HG03175 (cell line): Measurements from ENCODE around the gene CAPZA1.

Experiments
- ATAC-seq: cut with Tn5 transposase; IDR thresholded peaks from one replicate; pipeline ENCODE4 v1.9.1; 2021; ENCODE audit warnings: mild to moderate bottlenecking, moderate library complexity; ENCODE audit not compliant: unreplicated experiment

The CAPZA1 gene

DNA sequence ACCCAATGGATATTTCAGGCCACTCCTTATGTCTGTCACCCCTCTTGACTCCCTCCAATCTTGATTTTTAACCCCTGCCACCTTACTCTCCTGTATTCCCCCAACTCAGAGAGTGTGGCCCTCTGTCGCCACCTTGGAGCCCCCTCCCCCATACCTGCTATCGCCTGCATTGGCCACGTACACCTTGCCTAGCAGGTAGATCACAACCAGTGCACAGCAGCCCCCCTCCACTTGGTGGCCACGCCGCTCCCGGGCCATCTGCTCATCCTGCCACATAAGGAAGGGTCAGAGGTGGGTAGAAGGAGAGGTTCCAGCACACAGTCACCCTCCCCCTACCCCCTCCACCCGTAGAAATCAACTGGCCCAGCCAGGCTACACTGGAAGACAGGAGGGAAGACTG, 92.6 kb downstream of the CAPZA1 start:
- ATAC-seq, result no peak

DNA sequence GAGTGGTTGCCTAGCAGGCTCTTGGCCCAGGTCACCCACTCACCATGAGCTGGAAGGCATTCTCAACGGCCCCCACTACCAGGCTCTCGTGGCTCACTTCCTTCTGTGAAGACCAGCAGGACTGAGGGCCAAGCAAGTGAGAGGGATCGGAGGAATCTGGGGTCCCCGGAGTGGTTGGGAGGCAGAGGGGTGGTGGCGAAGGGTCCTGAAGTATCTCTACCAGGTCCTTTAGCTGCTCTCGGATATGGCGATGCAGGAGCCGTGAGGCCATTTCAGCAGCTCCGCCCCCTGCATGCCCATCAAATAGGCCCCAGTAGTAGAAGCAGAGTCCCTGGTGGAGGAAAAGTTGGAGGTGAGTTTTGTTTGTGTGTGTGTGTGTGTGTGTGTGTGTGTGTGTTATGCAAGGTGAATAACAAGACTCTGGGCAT, 93.1 kb downstream of the CAPZA1 start:
- no peak for ATAC-seq

DNA sequence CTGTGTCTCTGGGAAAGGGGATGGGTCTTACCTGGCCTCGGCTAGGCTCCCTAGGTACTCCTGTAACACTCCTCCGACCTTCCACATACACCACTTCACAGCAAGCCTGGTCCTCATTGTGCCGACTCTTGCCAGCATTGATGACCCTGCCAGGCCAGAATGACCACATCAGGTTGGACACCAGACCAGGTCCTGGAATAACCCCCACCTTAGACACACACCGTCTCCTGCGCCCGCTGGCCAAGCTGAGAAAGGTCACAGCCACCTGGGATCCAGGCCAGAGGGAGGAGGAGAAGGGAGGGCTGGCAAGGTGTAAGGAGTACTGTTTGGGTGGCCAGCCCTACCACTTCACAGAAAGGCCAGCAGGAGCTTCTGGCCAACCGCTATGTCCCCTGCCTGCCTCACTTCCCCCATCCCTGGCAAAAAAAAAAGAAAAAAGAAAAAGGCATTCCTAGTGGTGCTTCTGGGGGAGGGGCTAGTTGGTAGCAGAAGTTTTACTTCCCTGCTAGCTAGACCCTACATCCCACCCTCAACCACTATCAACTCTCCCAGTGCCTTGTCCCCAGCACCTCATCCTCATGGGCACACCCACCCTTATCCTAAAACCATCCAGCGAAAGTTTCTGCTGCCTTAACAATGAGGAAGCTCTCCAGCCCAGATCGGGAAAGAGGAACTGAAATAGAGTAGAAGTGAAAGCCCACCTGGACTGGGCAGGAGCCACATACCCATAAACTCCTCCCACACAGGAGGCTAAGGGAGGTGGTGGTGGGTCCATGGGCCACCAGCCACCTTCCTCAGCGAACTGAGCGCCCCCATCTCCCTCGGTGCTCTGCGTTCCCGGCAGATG, 94.1 kb downstream of the CAPZA1 start:
- no peak for ATAC-seq

DNA sequence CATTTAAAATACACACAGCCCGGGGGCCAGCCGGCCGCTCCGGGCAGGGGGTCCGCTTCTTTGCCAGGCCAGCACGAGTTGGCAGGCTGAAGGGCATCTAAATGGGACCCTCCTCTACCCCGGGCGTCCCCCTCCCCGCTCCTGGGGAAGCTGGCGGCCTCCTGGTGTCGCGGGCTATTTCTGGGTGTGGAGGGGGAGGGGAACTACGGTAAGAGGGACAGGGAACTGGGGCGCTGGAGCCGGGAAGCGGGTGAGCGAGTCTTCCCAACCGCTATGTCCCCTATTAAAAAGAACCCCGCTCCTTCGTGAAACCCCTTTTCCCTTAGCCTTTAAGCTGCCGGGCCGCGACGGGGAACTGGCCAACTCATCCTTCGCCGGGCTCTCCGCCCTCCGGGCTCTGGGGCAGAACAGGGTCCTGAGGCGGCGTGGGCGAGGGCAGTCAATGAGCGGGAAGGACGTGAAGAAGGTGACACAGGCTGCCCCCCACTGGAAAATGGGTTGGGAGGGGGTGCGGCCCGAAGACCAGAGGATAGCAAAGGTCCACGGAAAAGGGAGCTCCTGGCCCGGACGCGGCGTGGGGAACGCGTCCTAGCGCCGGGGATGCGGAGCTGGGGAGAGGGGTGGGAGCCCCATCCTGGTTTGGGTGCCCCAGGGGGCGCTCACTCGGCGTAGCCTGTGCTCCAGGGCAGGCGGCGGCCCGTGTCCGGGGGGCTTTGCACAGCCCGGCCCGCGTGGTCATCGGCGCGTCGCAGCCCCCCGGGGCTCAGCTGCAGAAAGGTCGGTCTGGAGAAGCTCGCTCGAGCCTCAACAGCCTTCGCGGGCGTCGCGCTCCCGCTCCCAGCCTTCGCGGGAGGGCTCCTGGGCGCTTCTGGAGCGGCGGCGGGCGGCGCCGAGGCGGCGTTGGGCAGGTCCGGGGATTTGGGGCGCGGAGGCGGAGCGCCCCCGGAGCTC, 95.0 kb downstream of the CAPZA1 start:
- peak; percentile 20 for ATAC-seq

DNA sequence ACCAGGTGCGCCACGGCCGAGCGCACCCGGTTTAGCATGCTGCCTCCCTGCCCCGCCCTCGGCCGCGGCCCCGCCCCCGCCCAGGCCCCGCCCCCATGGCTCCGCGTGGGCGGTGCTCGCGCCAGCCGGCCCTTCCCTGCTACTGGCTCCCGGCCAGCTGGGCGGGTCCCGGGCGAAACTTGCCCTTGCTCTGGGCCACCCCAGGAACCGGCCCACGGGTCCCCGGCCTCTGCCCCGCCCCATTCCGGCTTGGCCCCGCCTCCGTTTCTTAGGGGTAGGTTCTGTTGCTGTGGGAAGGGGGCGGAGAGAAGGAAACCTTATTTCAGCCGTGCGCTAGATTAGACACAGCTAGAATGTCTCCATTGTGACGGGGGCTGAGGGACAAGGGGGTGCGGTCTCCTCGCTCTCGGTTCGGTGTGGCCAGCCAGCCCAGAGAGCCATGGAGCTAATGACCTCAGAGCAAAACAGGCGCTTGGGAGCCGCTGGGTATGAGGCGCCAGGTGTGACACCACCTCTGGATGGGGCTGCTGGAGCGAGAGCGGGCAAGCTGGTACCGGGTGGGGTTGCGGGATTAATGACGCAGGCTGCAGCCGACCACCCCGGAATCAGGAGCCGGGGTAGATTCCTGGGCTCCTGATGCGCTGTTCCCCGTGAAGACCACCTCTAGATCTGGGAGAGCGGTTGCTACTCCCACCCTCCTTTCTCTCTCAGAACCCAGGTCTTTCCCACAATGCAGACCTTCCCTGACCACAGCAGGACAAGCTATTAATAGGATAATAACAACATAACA, 95.8 kb downstream of the CAPZA1 start, which contains the start of gene PPM1J:
TSS of gene PPM1J (minus strand) at position 69 of the 790 bp plus-strand sequence. CDS start at position 38, 31 bp downstream.
- ATAC-seq, result peak; percentile 79

DNA sequence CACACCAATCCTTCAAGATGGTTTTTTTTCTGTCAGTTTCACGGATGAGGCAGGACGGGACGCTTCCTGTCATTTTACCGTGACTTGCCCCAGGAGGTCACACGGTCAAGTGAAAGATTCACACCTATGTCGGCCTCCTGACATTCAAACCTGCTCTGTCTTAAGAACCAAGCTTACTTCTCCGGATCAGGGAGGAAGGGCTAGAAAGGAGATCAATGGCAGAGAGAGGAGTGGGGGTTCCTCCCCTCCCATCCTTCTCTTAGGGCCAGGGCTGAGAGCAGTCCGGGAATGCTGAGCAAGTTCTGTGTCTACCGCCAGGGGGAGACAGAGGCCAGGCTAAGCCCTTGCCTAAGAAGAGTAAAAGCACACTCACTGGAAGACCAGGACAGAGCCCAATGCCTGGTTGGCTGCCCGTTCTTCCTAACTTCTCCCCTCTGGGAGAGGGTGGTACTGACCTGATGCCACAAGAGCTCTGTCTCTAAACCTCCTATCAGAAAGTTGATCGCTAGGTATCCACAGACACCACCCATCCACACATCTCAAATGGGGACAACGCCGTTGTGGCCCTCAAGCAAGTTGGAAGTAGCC, 96.6 kb downstream of the CAPZA1 start:
- ATAC-seq, result peak; percentile 26

DNA sequence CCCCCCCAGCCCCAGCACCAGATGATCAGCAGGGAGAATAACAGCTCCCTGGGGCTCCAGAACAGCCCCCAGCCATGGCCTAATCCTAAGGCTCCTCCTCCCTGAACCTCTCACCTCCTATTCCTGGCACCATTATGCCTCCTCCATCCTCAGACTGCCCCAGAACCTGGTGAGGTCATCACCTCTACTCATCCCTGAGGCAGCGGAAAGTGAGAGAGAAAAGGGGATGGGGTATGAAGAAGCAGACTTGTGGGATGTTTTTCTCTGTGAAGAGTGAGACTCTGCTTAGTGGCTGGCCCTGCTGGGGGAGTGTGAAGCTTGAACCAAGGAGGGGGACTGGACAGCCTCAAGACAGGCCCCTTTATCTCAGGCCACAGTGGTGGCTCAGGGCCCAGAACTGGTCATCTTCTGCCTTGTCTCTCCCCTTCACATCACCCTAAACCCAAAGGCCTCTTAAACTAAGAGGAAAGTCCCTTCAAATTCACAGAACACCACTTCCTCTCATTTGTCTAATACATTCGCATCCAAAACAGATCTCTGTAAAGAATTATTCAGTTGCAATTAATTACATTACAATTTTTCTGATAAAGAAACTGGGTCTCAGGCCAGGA, 97.7 kb downstream of the CAPZA1 start:
- ATAC-seq, result no peak

DNA sequence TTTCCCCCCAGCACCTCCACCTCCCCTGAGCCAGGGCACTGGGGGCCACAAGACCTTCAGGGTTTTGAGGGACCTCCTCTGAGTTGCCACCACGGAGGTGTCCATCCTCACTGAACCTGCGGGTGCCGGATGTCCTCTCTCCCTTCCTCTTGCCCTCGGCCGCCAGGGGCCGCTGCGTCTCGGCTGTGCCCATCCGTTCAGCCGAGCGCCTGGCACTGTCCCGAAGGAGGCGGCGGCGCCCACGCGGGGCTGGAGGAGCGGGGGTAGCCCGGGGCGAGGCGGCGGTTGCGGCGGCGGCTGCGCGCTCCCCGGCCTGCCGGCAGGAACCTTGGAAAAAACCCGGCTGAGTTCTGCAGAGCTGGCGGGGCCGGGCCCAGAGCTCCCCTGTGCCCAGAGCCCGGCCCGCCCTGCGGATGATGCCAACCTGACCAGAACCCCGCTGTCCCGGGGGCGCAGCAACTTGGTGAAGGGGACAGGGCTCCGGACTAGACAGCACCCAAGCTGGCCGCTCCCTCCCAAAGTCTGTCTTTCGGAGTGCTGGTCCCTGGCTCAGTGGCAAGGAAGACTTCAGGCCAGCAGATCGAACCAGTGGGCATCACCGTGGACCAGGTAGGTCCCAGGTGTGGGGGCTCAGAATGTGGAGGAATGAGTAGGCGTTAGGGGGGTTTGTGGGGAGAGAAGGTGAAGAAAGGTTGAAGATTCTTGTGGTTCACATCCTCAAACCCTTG, 99.2 kb downstream of the CAPZA1 start:
- peak; percentile 18 for ATAC-seq

DNA sequence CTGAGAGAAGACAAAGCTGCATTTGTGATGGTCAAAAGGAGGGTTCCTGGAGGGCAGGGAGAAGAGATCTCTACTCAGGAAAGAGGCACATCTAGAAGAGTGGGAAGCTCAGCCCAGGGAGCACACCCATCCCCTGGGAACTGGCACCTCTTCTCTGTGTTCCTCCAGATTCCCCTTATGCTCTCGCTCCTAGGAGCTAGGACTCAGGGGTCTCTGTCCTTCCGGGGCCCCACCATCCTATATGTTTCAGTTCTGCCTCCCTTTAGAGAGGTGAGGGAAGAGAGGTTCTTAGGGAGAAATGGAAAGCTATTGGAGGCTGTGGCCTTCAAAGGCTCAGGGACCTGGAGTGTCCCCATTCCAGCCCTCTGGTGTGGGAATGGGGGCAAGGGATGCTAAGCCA, 100.1 kb downstream of the CAPZA1 start:
- ATAC-seq, result no peak

DNA sequence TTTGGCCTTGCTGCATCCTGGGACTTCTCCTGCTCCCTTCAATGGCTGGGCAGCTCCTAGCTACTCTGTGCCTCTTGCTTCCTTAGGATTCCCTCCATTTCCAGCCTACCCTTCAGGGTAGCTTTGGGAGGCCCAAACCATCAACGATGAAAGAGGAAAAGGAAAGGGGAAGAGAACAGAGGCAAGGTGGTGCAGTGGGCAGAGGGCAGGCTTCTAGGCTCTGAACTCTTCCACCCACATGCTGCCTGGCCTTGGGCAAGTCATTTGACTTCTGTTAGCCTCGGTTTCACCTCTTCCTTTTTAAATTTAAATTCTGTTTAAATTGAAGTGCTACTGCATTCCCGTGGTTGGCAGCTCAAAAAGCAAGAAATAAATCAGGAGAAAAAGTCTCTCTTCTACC, 101.2 kb downstream of the CAPZA1 start:
- ATAC-seq, result no peak
